Measurements from ENCODE around the gene NFIA.

DNA sequence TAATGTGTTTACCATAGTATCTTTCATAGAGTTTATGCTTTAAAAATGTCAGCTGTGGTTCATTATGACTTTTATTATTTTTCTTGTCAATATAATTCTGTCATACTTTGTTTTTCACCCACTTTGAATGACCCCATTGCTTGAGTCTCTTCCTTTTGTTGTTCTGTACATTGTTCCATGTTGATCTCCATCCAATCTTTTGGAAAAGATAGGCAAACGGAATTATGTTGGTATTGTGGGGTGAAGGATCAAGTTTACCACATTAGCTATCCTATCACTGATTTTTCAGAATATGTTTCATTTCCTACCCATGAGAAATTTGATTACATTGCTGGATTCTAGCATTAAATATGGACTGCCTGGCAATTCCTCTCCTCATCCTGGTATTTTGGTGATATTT is 196.6 kb downstream of the NFIA start:
- TF ChIP-seq, protein P1, sequence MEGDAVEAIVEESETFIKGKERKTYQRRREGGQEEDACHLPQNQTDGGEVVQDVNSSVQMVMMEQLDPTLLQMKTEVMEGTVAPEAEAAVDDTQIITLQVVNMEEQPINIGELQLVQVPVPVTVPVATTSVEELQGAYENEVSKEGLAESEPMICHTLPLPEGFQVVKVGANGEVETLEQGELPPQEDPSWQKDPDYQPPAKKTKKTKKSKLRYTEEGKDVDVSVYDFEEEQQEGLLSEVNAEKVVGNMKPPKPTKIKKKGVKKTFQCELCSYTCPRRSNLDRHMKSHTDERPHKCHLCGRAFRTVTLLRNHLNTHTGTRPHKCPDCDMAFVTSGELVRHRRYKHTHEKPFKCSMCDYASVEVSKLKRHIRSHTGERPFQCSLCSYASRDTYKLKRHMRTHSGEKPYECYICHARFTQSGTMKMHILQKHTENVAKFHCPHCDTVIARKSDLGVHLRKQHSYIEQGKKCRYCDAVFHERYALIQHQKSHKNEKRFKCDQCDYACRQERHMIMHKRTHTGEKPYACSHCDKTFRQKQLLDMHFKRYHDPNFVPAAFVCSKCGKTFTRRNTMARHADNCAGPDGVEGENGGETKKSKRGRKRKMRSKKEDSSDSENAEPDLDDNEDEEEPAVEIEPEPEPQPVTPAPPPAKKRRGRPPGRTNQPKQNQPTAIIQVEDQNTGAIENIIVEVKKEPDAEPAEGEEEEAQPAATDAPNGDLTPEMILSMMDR (IDR thresholded peaks at IDR 0.05): no peak
- TF ChIP-seq POLR2A (IDR thresholded peaks at IDR 0.05): no peak
